Fibroblast of pulmonary artery (primary cell): Measurements from ENCODE around the gene FHDC1.

ENCODE experiments used
- DNase-seq: peaks from one replicate; pipeline ENCODE4 v3.0.0-alpha.2; 2010; ENCODE audit warnings: low read depth
- H3K4me3 ChIP-seq: replicated peaks from 2 replicates; pipeline ENCODE4 v1.5.1; 2011; ENCODE audit warnings: low read depth, mild to moderate bottlenecking, control low read depth, low read length, moderate library complexity
- TF ChIP-seq, protein P1 (sequence below): IDR thresholded peaks from 2 replicates; pipeline ENCODE4 v1.5.1; 2011; ENCODE audit warnings: mild to moderate bottlenecking, control low read depth, low read length, inconsistent platforms; ENCODE audit errors: missing control alignments

FHDC1 gene

DNA sequence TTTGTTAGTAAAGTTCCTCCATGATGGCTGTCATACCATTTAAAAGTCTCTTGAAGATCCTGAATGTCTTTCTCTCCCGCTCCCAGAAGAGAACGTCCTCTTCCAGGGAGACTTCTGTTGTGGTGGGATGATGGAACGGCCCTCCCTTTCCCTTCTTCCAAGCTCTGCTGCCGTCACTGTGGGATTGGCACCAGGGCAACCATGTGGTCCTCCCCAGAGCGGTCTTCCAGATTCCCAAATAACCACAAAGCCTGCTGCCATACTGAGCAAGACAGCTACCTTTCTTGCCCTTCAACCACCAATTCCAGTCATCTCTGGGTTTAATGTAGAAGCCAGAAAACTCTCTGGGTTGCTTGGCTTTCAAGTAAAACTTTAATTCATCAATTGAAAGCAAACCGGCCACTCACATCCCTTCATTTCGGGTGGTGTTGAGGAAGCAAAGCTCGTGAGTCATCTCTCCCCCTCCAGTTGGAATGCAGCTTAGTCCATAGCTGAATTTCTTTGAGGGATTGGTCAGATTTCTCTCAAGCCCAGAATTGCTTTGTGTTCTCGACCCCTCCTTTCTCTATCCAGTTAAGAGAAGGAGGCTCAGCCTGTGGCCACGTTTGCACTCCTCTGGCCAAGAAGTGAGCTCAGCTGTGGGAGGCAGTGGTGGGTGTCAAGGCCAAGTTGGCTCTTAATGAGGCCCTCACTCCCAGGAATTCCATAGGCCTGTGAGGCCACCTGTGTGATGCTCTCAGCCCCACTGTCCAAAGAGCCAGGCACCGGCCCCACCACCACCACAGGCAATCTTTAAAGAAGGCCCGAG is 36.9 kb downstream of the FHDC1 start:
- no peak overlapping the region for H3K4me3 ChIP-seq
- peak; percentile 81 for DNase-seq
- TF ChIP-seq, protein P1, sequence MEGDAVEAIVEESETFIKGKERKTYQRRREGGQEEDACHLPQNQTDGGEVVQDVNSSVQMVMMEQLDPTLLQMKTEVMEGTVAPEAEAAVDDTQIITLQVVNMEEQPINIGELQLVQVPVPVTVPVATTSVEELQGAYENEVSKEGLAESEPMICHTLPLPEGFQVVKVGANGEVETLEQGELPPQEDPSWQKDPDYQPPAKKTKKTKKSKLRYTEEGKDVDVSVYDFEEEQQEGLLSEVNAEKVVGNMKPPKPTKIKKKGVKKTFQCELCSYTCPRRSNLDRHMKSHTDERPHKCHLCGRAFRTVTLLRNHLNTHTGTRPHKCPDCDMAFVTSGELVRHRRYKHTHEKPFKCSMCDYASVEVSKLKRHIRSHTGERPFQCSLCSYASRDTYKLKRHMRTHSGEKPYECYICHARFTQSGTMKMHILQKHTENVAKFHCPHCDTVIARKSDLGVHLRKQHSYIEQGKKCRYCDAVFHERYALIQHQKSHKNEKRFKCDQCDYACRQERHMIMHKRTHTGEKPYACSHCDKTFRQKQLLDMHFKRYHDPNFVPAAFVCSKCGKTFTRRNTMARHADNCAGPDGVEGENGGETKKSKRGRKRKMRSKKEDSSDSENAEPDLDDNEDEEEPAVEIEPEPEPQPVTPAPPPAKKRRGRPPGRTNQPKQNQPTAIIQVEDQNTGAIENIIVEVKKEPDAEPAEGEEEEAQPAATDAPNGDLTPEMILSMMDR = no peak

DNA sequence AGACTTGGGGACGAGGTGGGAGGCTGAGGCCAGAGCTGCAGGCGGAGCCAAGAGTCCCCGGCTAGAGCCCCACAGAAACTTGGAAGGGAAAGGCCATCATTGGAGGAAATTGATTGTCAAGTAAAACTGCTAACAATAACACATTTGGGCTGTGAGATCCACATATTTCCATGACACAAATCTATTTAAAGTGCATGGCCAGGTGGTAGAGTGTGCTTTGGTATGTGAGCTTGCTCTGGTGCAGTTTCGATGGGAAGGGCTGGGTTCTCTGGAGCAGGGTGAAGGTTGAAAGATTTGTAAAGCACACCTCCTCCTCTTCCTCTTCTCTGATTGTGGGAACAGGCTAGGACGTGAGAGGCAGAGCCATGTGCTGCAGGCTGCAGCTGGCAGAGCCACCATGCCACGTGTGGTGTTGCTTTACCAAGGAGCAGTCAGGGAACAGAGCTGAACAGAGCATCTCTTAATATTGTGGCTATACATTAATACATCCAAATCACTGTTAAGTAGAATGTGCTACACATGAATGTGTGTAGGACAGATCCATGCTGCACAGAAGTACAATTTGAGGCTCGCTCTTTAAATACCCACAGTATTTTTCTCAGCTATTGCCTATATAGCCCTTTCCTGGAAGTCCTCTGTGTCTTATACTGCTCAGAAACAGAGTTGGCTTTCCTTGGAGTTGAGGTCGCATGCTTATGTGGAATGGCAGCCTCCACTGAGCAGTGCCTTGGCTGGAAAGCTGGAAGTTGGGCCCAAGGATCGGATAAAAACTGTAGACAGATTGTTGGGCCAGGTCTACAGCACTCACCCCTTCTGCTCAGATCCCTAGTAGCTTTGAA is 37.7 kb downstream of the FHDC1 start:
- H3K4me3 ChIP-seq = no peak overlapping the region
- TF ChIP-seq, protein P1 = no peak
- no peak for DNase-seq

DNA sequence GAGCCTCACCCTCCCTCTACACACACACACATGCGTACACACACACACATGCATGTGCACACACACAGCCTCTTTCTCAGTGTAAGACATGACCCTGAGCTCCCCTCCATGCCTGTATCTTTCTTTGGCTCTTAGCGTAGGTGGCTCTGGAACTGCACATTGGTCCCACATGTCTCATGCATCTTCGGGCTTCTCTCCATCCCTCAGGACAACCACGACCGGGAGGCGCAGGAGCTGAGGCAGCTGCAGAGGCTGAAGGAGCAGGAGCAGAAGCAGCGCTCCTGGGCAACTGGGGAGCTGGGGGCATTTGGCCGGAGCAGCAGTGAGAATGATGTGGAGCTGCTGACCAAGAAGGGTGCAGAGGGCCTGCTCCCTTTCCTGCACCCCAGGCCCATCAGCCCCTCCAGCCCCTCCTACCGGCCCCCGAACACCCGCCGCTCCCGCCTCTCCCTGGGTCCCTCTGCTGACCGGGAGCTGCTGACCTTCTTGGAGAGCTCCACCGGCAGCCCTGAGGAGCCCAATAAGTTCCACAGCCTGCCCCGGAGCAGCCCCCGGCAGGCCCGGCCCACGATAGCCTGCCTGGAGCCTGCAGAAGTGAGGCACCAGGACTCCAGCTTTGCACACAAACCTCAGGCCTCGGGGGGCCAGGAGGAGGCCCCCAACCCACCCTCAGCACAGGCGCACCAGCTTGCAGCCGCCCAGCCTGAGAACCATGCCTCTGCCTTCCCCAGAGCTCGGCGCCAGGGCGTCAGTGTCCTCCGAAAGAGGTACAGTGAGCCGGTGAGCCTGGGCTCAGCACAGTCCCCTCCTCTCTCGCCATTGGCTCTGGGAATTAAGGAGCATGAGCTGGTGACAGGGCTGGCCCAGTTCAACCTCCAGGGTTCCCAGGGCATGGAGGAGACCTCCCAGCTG is 38.6 kb downstream of the FHDC1 start:
- TF ChIP-seq, protein P1 = no peak
- no peak overlapping the region for H3K4me3 ChIP-seq
- no peak for DNase-seq

DNA sequence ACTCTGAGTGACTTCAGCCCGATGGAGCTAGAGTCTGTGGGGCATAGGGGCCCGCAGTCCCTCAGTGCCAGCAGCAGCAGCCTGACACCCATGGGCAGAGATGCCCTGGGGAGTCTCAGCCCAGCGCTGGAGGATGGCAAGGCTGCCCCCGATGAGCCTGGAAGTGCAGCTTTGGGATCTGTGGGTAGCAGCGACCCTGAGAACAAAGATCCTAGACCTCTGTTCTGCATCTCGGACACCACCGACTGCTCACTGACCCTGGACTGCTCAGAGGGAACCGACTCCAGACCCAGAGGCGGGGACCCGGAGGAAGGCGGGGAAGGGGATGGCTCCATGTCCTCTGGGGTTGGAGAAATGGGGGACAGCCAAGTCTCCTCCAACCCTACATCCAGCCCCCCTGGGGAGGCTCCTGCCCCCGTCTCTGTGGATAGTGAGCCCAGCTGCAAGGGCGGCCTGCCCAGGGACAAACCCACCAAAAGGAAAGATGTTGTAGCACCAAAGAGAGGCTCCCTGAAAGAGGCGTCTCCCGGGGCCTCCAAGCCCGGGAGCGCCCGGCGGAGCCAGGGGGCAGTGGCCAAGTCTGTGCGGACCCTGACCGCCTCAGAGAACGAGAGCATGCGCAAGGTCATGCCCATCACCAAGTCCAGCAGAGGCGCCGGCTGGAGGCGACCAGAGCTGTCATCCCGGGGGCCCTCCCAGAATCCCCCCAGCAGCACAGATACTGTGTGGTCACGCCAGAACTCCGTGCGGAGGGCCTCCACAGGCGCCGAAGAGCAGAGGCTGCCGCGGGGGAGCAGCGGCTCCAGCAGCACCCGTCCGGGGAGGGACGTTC is 39.5 kb downstream of the FHDC1 start:
- no peak overlapping the region for H3K4me3 ChIP-seq
- TF ChIP-seq, protein P1 = no peak
- DNase-seq = no peak

DNA sequence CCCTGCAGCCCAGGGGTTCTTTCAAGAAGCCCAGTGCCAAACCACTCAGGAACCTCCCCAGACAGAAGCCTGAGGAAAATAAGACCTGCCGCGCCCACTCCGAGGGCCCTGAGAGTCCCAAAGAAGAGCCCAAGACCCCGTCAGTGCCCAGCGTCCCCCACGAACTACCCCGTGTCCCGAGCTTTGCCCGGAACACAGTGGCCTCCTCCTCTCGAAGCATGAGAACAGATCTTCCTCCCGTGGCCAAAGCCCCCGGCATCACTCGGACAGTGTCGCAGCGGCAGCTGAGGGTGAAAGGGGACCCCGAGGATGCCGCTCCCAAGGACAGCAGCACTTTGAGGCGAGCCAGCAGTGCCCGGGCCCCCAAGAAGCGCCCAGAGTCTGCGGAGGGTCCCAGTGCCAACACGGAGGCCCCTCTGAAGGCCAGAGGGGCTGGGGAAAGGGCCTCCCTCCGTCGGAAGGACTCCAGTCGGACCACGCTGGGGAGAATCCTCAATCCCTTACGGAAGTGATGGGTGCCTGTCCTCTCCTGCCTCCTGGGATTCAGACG is 40.2 kb downstream of the FHDC1 start:
- no peak overlapping the region for H3K4me3 ChIP-seq
- no peak for DNase-seq
- TF ChIP-seq, protein P1 = no peak
